Fibroblast of skin of left quadriceps (primary cell): ENCODE measurements around the gene EEIG1.
"Not testable (repeated sequence)": the region's sequence is repeated elsewhere in the genome, so short reads cannot be mapped to it uniquely, and the experiment has no call there.

Experiments used
- DNase-seq, 2 experiments: peaks; one replicate each; pipeline ENCODE4 v3.0.0-alpha.2; 2013; ENCODE audit warnings: low read depth in 2 of 2

The EEIG1 gene

GRCh38 chr9:127980706-127981558, at the start of gene EEIG1:
TSS of gene EEIG1 (minus strand) at chr9:127980989. CDS start at chr9:127980137, 852 bp downstream.
- peak; percentile 83 to 84 for DNase-seq

DNA sequence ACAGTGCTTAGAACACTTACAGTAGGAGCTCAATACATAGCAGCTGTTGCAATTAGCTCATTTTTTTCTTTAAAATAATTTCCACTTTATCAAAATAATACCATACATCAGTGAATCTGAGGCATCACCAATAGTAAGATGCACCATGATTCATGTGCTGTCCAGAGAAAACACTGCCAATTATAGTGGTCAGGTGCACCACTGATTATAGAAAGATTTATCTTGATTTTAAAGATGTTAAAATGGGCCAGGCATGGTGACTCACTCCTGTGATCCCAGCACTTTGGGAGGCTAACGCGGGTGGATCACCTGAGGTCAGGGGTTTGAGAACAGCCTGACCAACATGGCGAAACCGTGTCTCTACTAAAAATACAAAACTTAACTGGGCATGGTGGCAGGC, 46.9 kb upstream of the EEIG1 start:
- DNase-seq: no peak

GRCh38 chr9:128026773-128027541, 46.2 kb upstream of the EEIG1 start:
- no peak for DNase-seq

- DNase-seq: no peak
Measured at GRCh38 chr9:128026255-128026772, 45.5 kb upstream of the EEIG1 start.

- no peak for DNase-seq
Measured at GRCh38 chr9:128025736-128026135, 44.9 kb upstream of the EEIG1 start.

GRCh38 chr9:128024761-128025308, 44.0 kb upstream of the EEIG1 start:
- DNase-seq: no peak

DNA sequence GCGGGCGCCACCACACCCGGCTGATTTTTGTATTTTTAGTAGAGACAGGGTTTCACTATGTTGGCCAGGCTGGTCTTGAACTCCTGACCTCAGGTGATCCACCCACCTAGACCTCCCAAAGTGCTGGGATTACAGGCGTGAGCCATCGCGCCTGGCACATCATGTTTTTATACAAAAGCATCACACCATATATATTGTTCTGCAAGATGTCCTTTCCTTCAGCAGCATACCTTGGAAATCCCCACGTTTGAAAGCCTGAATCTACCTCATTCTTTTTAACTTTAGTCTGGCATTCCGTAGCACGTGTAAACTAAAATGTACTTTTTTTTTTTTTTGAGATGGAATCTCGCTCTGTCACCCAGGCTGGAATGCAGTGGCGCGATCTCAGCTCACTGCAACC, 42.9 kb upstream of the EEIG1 start:
- not testable (repeated sequence) for DNase-seq

DNA sequence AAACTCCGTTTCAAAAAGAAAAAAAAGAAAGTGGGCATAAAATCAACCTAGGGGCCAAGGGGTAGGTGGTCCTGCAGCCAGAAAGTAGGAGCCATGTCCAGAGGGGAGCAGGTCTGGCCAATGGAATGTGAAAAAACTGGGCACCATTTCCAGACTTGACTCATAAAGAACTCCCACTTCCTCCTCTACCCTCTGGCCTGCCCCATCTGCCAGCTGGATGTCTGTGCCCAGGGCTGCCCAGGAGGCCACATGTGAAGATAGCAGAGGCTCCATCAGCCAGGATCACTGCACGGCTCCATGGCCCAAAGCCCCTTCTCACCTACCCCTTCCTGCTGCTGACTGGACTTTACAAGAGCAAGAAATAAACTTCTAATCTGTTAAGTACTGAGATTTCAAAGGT, 42.1 kb upstream of the EEIG1 start:
- DNase-seq: no peak

- no peak for DNase-seq
Measured at GRCh38 chr9:128021098-128021497, 40.3 kb upstream of the EEIG1 start.

DNA sequence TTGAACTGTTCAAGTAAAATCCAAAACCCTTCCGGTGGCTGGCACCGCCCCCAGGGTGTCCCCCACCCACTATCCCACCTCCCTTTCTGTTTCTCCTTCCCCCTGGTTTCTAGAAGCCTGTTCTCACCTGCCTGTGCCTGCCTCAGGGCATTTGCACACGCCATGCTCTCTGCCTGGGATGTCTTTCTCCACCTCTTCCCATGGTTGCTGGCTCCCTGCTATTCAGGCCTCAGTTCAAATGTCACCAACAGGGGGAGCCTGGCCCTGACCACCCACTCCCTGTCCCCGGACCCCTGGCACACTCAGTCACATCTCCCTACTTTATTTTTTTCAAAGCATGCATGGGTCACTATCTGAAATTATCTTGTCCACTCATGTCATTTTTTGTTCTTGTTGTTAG, 39.9 kb upstream of the EEIG1 start:
- DNase-seq: no peak

DNA sequence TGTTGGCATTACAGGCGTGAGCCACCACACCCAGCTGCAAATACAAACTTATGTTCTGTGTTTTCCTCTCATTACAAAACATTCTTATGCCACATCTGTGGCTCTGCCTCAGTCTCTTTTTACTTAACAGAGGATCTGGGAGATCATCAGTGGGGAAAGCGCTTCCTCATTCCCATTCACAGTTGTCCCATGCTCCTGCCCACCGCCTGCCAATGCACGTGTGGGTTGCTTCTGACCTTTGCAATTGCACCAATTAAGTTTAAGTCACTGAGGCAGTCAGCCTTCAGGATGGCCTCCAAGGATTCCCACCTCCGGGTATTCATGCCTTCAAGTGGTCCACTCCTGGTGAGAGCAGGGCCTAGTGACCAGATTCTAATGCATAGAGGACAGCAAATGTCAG, 34.9 kb upstream of the EEIG1 start:
- no peak for DNase-seq

GRCh38 chr9:128011071-128011817, 30.5 kb upstream of the EEIG1 start:
- no peak for DNase-seq

DNA sequence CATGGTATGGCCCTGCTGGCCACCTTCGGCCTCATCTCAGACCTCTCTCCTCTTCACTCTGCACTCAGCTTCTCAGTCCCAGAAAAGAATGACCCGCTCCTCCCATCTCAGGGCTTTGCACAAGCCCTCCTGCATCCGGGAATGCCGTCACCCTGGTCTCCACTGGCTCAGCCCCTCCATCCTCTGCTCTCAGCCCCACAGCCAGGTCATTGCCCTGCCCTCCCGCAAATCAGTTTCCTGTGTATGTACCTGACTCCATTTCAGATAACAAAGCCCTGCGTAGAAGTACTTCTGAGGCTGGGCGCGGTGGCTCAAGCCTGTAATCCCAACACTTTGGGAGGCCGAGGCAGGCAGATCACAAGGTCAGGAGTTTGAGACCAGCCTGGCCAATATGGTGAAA, 28.9 kb upstream of the EEIG1 start:
- no peak for DNase-seq

GRCh38 chr9:128008171-128008570, 27.4 kb upstream of the EEIG1 start:
- no peak for DNase-seq

DNA sequence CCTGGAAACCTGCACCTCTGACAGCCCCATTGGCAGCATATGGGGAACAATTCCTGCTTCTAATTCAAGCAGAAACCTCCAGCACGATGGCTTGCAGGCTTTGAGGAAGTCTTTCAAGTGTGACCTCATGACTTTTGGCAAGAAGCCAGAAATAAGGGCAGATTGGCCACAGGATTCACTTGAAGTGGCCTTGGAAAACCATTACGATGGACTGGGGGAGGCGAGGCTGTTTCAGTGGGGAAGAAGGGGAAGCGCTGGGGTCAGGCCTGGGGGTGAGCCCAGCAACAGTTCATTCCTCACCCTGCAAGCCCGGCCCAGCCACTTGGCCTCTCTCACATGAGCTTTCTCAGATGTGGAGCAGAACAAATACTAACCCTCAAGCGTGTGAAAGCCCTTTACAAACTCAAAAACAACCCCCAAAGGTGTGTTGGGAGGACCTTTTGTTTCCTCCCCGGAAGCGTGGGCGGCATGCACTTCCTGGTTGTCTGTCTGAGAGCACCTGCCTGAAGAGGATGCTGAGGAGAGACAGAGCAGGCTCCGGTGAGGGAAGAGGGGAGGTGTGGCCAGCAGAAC, 26.9 kb upstream of the EEIG1 start:
- DNase-seq: peak in 1 of 2 experiments; percentile 5

GRCh38 chr9:128006332-128006996, 25.7 kb upstream of the EEIG1 start:
- no peak for DNase-seq

GRCh38 chr9:128005923-128006322, 25.1 kb upstream of the EEIG1 start:
- DNase-seq: no peak

GRCh38 chr9:128003966-128004604, 23.3 kb upstream of the EEIG1 start:
- DNase-seq: no peak

DNA sequence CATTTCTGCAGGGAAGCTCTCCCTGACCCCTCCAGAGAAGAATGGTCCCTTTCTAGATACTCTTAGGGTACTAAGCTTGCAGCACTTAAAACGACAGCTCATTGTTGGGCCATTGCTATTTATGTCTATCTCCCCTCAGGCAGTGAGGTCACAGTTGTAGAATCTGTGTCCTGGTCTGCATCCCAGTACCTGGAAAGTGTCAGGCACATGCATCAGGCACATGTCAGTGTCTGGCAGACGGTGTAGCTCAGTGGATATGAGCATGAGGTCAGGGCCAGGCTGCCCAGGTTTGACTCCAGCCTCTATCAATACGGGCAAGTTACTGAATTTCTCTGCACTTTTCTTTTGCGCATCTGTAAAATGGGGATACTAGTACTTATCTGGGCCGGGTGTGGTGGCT, 22.2 kb upstream of the EEIG1 start:
- DNase-seq: no peak

DNA sequence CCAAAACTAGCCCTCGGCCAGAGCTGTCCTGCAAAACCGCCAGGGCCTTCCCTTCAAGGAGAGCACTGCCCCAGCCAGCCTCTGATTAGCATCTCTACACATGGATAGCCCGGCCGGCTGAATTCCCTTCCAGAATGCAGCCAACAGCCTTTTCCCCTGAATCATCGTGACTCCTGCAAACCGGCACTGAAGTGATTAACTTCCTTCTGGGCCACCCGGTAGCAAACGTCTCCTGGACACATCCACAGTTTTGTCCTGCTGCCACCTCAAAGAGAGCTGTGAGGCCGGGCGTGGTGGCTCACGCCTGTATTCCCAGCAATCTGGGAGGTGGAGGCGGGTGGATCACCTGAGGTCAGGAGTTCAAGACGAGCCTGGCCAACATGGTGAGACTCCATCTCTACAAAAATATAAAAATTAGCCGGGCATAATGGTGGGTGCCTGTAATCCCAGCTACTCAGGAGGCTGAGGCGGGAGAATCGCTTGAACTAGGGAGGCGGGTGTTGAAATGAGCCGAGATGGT, 21.1 kb upstream of the EEIG1 start:
- peak; percentile 66 to 67 for DNase-seq
